UCSD-AML1 (cell line): ENCODE data around the gene RBM19.

Source experiments
- DNase-seq: peaks from one replicate; lab custom pipeline; 2025; ENCODE audit not compliant: unreplicated experiment; lab: John Stamatoyannopoulos, UW

RBM19 gene

DNA sequence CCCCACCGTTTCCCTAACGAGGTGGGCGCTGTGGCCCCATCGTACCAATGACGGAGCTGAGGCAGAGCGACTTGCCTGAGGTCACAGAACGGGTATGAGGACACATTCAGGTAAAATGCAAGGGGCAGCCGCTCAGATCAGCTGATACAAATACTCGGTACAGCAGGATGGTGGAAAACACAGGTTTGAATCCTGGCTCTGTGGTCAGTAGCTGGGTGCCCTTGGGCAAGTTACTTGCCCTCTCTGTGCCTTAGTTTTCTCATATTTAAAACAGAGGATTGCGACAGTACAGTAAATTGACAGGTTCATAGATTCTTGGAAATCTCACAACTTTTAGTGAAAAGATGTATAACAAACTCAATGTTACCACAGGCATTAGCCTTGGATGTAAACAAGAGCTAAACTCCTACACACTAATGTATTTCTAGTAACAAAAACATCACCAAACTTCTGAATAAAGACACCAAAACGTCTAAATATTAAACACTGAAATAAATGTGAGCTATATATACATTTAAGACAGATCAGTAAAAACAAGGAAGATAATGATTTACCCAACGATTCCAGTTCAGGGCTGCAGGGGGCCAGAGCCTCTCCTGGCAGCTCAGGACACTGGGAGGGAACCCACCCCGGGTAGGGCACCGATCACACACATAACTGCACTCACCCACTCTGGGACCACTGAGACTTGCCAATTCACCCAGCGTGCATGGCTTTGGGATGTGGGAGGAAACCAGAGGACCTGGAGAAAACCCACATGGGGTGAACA is 128.4 kb downstream of the RBM19 start:
- no peak for DNase-seq

DNA sequence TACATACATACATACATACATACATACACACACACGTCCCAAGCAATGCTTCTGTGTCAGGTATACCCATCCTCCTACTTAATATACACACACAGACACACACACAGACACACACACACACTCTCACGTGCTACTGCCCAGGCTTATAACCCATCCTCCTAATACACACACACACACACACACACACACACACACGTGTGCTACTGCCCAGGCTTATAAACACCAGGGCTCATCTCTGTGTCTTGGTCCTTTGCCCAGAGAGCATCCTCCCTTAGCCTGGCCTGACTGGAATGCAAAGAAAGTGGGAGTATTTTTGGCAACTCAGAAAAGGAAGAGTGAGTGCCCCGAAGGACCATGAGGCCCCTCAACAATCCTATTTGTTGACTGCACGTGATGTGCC is 129.0 kb downstream of the RBM19 start:
- DNase-seq: no peak

DNA sequence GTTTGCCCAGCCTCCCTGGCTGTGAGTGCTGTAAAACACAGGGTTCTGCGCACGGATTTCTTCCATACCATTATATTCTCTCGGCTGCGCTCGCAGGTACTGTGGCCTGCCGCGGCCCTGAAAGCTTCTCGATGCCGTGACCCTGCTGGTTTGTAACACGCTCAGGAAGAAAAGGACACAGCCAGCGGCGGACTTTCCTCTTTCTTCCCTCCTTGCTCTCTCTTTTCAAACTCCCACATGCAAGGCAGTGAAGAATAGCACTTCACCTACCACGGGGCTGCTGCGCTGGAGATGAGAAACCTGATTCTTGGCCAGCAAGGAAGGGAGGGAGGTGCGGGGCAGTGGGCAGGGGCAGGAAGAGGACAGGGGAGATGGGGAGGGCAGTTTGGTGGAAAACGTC is 130.2 kb downstream of the RBM19 start:
- DNase-seq: no peak

DNA sequence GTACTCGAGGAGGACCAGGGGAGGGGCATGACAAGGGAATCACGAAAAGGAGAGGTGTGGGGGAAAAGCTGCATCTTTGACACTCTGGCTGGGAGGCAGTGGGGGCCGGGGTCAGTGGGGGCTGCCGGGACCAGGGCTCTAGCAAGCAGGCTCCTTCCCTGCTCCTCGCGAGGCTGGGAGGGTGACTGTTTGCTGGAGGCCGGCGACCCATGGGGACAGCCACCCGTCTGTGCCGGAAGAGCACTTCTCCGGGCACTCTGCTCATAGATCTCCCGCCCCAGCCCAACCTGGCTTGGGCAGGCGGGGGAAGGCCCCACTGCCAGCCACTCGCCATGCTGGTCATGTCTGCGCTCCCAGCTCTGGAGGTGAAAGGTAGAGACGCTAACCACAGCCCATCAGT is 130.7 kb downstream of the RBM19 start:
- DNase-seq: no peak

DNA sequence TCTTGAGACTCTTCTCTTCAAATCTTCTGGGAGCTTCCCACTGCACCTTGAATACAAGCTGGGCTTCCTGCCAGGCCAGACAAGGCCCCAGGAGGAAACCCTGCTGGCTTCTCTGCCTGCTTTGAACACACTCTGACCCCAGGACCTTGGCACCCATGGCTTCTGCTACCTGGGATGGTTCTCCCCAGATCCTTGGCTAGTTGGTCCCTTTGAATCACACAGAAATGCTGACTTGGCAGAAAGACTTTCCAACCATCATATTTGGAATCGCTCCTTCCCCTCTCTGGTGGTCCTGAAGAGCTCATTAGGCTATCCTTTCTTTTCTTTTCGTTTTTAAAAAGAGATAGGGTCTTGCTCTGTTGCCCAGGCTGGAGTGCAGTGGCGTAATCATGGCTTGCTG is 132.7 kb downstream of the RBM19 start:
- no peak for DNase-seq

DNA sequence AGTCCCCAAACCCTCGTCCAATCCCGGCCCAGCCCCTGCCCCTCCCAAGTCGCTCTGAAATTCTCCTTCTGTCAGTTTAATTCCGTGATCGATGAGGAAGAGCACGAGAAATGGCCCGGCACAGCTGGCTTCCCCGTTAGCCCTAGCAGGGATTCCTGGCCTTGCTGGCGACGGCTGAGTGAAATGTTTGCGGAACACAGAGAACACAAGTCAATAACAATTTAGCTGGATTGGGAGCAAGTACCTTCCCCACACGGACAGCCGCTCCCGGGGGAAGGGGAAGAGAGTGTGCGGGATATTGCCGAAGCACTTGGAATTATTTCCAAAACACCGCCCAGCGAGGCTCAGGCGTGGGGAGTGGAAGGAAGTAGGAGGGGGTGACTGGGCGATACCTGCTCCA is 134.6 kb downstream of the RBM19 start:
- DNase-seq: no peak

DNA sequence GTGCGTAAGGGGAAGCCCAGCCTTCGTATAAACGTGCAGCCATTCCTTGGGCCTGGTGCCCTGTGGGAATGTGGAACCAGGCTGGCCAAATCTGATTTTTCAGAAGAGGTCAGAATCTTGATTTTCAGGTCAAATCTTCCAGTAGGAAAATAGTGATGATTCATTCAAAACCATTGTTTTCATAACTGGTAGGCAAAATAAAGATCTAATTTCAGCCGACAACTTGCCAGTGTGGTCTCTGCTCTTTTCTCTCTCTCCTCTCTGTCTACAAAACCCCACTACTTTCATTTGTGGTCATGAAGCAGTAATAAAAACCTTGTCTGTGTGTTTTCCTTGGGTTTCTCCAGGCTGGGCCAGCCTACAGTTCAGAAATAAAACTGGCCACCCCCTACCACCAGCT is 135.1 kb downstream of the RBM19 start:
- DNase-seq: no peak

DNA sequence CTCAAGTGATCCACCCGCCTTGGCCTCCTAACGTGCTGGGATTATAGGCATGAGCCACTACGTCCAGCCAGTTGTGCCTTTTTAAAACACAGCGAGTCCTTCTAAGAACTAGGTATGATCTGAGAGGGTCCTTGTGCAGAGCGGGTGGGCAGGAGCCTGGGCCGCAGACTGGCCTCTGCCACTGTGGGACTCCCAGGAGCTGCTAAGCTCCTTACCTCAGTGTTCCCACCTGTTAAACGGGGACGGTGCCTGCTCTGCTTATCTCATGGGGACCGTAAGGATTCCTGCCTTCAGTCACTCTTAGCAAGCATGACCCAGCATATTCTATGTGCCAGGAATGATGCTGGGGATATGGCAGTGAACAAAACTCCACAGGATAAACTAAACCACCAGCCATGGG is 136.9 kb downstream of the RBM19 start:
- DNase-seq: no peak

DNA sequence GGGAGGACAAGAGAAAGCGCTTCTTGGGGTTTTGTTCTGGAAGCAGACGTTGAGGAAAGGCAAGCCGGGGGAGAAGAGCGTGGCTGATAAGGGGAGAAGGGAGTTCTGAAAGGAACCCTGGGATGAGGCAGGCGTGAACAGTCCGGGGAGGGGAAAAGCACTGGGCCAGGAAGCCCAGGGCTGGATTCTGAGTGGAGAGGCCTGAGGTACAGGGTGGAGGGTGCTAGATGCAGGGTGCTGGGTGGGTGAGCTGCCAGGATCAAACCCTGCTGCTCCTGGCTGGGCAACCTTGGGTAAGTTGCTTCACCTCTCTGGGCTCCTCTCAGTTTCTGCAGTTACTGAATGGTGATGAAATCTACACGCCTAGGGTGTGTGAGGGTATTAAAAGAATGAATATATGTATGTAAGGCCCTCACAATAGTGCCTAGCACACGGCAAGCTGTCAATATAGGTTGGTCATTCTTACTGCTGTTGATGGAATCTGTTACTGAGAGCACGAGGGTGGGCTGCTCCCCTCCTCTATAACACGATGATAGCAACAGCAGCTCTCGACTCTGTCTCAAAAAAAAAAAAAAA is 138.5 kb downstream of the RBM19 start:
- DNase-seq: no peak

DNA sequence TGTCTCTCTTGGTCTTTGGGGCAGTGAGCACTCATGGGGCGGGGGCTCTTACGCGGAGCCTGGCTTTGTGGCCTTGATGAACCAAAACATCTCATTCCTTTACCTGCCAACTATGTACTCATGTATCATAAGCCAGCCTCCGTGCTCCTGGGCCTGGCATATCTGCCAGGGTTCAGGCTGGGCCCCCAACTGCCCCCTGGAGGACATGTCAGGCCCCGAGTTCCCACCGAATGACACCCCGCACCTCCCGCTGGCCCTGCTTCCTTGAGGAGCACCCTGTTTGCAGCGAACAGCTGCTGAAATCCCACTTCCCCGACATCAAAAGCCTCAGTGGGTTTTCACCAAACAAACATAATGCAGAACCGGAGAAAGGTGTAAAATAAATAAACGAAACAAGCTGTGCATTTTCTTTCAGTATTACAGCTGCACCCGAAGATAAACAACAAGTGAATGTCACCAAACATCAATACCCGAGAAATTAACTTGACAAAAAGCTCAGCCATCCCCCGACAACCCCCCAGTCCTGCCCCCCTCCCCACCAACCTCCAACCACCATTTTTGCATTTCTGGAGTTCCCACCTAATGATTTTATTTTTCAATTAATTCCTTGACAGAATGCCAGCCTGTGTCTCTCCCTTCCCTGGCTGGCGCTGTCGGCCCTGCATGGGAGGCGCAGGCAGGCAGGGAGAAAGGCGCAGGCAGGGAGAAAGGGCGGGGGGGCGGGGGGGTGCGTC is 139.2 kb downstream of the RBM19 start:
- DNase-seq: no peak

DNA sequence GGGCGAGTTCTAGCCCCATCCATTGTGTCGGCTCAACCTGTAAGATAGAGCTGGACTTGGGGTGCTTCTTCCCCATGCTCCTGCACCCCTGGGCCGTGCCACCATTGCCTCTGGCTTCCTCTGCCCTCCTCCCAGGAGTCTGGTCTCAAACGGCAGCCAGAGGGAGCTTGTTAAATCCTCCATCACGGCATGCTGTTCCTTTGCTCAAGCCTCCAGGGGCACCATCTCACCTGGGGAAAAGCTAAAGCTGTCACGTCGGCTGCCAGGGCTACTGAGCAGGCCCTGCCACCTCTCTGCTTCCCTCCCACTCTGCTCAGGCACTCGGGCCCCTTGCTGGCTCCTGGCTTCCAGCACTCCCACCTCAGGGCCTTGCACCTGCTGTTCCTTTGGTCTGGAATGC is 140.4 kb downstream of the RBM19 start:
- DNase-seq: no peak

DNA sequence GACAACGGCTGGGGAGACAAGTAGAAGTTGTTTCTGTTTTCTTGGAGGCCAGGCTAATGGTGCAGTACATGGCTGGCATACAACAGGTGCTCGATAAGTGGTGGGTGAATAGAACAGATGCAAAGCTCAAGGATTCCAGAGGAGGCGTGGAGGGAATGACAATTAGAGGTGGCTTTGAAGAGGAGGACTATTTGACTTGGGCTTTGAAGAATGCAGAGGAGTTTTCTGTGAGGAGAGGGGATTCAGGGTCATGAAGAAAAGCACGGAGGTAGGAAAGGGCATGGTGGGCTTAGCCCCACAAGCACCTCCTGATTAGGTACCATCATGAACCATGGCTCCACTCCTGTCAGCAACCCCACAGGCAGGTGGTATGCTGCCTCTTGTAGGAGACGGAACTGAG is 142.3 kb downstream of the RBM19 start:
- DNase-seq: no peak

DNA sequence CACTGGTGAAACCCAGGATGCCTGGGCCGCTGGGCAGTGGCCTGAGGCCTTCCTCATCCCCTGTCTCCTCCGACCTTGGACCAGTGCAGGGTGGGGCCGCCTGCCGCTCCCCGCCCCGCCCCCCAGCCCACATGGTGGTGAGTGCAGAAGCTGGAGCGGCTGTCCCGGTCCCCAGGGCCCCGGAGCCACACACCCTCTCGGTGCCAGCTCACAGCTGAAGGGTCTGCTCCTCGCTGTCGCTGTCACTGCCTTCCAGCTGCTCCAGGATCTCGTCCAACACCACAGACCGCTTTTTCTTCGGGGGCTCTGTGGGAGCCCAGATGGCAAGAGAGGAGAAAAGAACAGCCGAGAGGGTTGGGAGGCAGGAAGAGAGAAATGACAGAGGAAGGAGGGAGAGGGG is 143.1 kb downstream of the RBM19 start:
- DNase-seq: no peak

DNA sequence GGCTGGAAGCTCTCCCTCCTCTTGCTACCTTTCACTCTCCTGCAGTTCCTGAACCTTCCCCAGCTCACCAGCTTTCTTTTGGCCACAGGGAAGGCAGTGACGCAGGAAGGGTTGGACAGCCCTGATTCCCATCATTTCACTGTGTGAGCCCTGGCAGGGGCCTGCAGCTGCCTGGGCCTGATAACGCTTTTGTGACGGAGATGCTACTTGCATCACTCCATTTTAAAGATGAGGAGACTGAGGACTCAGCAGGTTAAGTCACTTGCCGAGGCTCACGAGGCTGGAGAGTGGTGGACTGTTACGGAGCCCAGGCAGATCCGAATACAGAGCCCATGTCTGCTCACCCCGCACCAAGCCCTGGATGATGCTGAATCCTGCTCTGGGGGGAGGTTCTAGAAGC is 145.3 kb downstream of the RBM19 start:
- DNase-seq: no peak

DNA sequence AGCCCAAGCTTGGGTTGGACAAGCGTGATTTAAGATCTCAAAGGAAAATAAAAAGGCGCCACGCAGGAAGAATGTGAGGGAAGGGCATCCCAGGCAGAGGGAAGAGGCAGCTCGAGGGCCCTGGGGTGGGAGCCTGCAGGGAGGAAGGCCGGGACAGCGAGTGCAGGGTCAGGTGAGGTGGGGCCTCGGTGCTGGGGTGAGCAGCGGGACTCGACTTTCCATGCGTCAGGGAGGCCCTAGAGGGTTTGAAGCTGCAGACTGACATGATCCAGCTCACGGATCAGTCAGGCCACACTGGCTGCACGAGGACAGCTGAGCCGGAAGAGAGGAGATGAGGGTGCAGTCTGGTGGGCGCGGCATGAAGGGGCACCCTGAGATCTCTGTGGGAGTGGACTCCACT is 145.8 kb downstream of the RBM19 start:
- no peak for DNase-seq

DNA sequence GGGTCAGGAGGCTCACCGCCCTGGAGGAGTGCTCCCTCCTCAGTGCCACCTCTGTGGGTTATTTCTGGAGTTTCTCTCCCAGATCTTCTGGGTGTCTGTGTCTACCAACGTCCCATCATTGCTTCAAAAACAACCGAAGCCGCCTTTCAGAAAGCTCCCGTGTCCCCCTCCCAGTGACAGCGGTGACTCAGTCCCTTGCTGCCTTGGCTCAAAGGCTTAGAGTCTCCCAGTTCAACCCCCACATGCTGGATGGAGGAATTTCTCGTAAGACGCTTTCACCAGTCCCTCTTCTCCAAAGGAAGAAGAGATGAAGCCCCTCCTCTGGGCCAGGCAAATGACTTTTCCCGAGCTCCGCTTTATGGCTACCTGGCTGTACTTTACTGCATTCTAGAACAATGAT is 146.6 kb downstream of the RBM19 start:
- DNase-seq: no peak

DNA sequence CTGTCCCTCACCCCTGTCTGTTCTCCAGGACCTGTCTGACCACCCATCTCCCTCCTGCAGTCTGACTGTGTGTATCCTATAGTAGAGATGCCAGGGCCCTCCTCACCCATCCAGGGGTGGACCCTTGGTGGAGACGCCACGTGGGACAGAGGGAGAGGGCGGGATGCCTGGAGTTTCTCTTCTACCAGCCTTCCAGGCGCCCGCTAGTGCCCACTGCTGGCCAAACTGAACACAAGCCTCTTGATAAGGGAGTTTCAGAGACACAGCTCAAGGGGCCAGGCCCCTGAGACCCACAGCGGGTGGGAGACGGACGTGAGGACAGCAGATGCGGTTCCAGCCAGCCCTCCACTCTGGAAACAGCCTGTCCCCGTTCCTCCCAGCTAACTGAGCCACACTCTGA is 147.3 kb downstream of the RBM19 start:
- peak; percentile 22 for DNase-seq

DNA sequence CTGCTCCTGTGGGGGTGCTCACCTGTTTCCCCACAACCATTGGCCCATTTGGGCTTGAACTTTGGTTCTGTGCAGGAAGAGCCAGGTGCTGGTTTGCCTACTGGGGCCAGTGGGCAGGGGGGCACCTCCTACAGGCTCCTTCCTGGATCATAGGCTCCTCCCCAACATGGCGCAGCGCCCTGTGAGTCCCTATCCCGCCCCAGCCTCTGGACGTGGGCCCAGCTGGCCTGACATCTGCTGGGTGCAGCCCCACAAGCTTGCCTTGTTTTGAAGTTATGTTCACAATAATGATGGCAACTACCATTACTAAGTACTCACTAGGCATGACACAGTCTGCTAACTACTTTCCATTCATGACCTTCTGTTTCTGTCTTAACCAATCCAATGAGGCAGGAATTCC is 147.8 kb downstream of the RBM19 start:
- no peak for DNase-seq

DNA sequence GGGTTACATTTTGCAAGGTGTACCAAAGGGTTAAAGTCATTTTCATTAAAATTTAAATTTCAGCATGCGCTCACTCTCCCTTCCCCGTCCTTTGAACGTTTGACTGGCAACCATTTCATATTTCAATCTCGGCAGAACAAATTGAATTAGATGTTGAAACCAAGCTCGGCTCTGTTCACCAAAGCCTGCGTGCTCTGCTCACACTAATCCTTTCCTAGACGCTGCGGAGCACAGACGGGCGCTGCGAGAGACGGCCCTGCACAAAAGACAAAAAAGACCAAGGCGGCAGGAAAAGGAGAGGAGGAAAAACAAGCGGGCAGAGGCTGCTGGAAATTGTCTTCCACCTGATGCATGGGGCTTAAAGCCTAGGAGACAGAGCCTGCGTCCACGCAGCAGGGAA is 149.3 kb downstream of the RBM19 start:
- DNase-seq: no peak

DNA sequence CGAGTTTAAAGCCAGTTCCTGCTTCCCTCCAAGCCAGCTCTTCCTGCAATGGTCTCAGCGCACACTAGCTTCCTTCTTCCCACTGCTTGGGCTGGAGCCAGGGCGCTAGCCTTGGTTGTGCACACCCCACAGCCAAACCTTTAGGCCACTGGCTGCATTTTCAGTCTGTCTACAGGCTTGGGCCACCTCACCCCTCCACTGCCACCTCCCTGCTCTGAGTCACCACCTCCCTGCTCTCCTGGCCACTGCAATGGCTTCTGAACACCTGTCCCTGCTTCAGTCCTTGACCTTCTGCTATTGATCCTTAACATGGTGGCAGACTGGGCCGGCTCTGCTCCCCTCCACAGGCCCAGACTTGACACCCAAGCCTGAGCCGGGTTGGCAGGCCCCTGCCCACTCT is 151.1 kb downstream of the RBM19 start:
- no peak for DNase-seq

DNA sequence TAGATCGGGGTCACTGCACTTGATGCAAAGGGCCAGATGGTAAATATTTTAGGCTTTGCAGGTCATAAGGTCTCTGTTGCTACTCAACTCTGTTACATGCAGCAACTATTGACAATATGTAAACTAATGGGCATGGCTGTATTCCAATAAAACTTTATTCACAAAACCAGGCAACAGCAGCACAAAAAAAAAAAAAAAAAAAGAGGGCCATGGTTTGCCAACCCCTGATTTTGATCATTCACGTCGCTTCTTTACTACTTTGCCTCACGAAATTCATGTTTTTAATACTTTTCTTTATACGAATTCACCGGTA is 152.9 kb downstream of the RBM19 start:
- DNase-seq: no peak

DNA sequence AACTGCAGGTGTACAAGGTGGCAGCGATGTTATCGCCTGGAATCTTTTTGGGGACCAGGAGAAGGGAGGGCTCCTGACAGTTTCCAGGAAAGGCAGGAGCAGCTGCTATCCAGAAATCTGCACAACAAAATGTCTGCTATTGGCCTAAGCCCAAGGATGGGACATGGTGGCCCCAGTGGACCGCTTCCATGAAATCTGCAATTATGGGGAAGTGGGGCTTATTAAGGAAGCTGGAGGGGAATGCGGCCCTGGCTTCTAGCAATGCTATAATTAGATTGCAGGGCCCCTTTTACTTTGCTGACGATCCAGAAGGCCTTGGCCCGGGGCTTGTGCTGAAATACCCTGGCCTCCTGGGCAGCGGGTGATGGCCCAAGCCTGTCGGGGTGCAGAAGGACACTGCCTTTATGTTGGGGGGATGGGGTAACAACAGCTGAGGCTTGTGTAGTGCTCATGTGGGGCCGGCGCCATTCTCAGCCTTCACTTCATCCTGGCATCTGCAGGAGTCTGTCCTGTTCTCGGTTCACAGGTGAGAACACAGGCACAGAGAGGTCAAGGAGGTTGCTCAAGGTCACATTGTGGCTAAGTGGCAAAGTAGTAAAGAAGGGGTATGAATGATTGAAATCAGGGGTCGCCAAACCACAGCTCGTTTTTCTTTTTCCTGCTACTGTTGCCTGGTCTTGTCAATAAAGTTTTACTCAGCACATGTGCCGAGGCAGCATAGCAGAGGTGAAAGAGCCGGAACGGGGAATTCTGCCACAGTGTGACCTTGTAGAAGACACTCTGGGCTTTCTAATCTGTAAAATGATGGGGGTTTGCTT is 153.5 kb downstream of the RBM19 start:
- no peak for DNase-seq
